ENCODE measurements around the gene VAT1. TPM values are rescaled to one million over a fixed set of nuclear protein-coding genes. Genes with fewer than 3 reads are reported as not detected.

The VAT1 gene
- total RNA-seq, result 100 to 1,000 TPM in 3 of 4 donors, 10 to 100 TPM in 1; 77.5 to 164 (median 152) TPM
- 10 to 100 TPM; 43.0 to 85.9 (median 44.6) TPM for polyA plus RNA-seq

- DNase-seq, result peak; percentile 91
- Histone ChIP-seq H3K9me3 (no peaks in the 10 kb centered on the region), H3K4me3 (peak within 1 kb of the TSS; percentile 77 to 97 (median 83)), H3K27ac (peak within 1 kb of the TSS; percentile 81 to 95 (median 90)), H3K36me3 (peaks cover 0 to 14% (median 10%) of the 10 kb centered on the region in 4 donors), H3K27me3 (no peaks in the 10 kb centered on the region), H3K4me1 (peaks cover 0 to 50% (median 36%) of the 10 kb centered on the region in 4 donors)
- TF ChIP-seq POLR2AphosphoS5 (IDR thresholded peaks at IDR 0.05), result peak; percentile 83 to 87 (median 84)
- peak in 1 of 2 donors; percentile 32 for TF ChIP-seq POLR2A (IDR thresholded peaks at IDR 0.05)
- no peak for TF ChIP-seq EP300 (IDR thresholded peaks at IDR 0.05)
- TF ChIP-seq CTCF (IDR thresholded peaks at IDR 0.05), result no peak
- intact Hi-C loops (cut with DNase I), result loop anchor here (5.0 kb wide), 2 partner anchors 190 to 295 kb away; partner anchors contain the start of gene TMEM106A
- 0 to 1% methylated on average over 80 of the region's 80 CpGs for WGBS, 2 donors
These were observed at the start of gene VAT1 for GRCh38 chr17:43021741-43022512. VAT1 (minus strand) TSS chr17:43022385; CDS start chr17:43022322, 63 bp downstream.

GRCh38 chr17:43070872-43071271, 48.7 kb upstream of the VAT1 start:
- no peak for TF ChIP-seq CTCF (IDR thresholded peaks at IDR 0.05)
- TF ChIP-seq EP300 (IDR thresholded peaks at IDR 0.05), result no peak
- TF ChIP-seq POLR2A (IDR thresholded peaks at IDR 0.05), result no peak
- TF ChIP-seq POLR2AphosphoS5 (IDR thresholded peaks at IDR 0.05), result no peak
- Histone ChIP-seq H3K4me3 (no peak overlapping the region), H3K9me3 (no peaks in the 10 kb centered on the region), H3K27me3 (no peaks in the 10 kb centered on the region), H3K27ac (no peak overlapping the region), H3K4me1 (no peaks in the 10 kb centered on the region), H3K36me3 (no peaks in the 10 kb centered on the region)
- intact Hi-C loops (cut with DNase I), result no loop called here
- WGBS, 2 donors, result 88 to 89% methylated on average over 1 of the region's 1 CpG
- DNase-seq, result no peak

GRCh38 chr17:43070257-43070656, 48.1 kb upstream of the VAT1 start:
- no peaks in the 10 kb centered on the region for H3K4me1 ChIP-seq
- H3K36me3 ChIP-seq, result no peaks in the 10 kb centered on the region
- intact Hi-C loops (cut with DNase I), result no loop called here
- H3K27me3 ChIP-seq, result no peaks in the 10 kb centered on the region
- H3K27ac ChIP-seq, result no peak overlapping the region
- TF ChIP-seq POLR2AphosphoS5 (IDR thresholded peaks at IDR 0.05) (no peak), EP300 (IDR thresholded peaks at IDR 0.05) (no peak), CTCF (IDR thresholded peaks at IDR 0.05) (no peak), POLR2A (IDR thresholded peaks at IDR 0.05) (no peak)
- no peaks in the 10 kb centered on the region for H3K9me3 ChIP-seq
- 82 to 89% methylated on average over 1 of the region's 1 CpG for WGBS, 2 donors
- no peak overlapping the region for H3K4me3 ChIP-seq
- DNase-seq, result no peak

- no peak for TF ChIP-seq EP300 (IDR thresholded peaks at IDR 0.05)
- no peak for TF ChIP-seq POLR2AphosphoS5 (IDR thresholded peaks at IDR 0.05)
- TF ChIP-seq POLR2A (IDR thresholded peaks at IDR 0.05), result no peak
- no peak for TF ChIP-seq CTCF (IDR thresholded peaks at IDR 0.05)
- no peak for DNase-seq
- 95% methylated on average over 3 of the region's 3 CpGs for WGBS, 2 donors
- H3K27me3 ChIP-seq, result no peaks in the 10 kb centered on the region
- H3K27ac ChIP-seq, result no peak overlapping the region
- no peak overlapping the region for H3K4me3 ChIP-seq
- no peaks in the 10 kb centered on the region for H3K36me3 ChIP-seq
- H3K4me1 ChIP-seq, result no peaks in the 10 kb centered on the region
- intact Hi-C loops (cut with DNase I), result no loop called here
- no peaks in the 10 kb centered on the region for H3K9me3 ChIP-seq
These were observed 47.2 kb upstream of the VAT1 start for GRCh38 chr17:43069368-43069898.

Measured in sigmoid colon (tissue), 7 donors.